GM12872 (cell line): ENCODE measurements around the gene SNCAIP.

Experiments
- TF ChIP-seq, protein P1 (sequence below): IDR thresholded peaks from 3 replicates; pipeline ENCODE4 v1.5.1; 2011; ENCODE audit warnings: low read depth, mild to moderate bottlenecking, low read length, moderate library complexity; ENCODE audit not compliant: insufficient read depth

SNCAIP gene

DNA sequence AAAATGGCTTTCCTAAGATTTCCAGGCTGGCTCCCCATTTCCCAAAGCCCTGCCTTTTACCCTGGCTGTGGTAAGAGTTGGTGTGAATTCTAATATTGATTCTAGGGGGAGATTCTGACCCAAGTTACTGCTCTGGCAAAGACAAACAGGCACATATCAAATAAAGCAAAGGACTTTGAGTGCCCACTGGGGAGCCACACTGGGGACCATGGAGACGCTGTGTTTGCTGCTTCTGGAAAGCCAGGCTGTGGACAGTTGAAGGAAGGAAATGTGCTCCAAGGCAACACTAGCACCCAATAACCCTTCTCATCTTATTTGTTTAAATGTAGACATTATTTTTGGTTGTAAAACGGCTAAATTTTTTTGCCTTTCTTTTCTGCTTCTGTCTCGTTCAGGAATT lies 78.7 kb downstream of the SNCAIP start:
- TF ChIP-seq, protein P1, sequence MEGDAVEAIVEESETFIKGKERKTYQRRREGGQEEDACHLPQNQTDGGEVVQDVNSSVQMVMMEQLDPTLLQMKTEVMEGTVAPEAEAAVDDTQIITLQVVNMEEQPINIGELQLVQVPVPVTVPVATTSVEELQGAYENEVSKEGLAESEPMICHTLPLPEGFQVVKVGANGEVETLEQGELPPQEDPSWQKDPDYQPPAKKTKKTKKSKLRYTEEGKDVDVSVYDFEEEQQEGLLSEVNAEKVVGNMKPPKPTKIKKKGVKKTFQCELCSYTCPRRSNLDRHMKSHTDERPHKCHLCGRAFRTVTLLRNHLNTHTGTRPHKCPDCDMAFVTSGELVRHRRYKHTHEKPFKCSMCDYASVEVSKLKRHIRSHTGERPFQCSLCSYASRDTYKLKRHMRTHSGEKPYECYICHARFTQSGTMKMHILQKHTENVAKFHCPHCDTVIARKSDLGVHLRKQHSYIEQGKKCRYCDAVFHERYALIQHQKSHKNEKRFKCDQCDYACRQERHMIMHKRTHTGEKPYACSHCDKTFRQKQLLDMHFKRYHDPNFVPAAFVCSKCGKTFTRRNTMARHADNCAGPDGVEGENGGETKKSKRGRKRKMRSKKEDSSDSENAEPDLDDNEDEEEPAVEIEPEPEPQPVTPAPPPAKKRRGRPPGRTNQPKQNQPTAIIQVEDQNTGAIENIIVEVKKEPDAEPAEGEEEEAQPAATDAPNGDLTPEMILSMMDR, result no peak

DNA sequence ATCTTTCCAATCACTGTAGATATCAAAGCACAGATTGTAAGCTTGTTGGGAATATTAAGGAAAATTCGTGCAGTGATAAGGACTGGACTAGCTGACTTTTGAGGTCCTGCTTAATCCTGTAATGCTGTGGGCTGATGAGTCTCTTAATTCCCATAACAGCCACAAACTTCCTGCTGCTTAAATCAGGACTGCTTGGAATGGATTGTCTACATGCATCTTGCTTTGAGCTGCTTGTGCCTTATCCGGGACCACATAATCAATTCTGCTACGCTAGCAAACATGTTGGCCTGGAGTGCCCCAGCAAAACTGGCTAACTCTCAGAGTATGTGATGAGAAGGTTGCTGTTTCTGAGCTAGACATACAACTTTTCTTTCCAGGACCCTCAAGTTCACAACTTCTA lies 79.6 kb downstream of the SNCAIP start:
- TF ChIP-seq, protein P1, result no peak

DNA sequence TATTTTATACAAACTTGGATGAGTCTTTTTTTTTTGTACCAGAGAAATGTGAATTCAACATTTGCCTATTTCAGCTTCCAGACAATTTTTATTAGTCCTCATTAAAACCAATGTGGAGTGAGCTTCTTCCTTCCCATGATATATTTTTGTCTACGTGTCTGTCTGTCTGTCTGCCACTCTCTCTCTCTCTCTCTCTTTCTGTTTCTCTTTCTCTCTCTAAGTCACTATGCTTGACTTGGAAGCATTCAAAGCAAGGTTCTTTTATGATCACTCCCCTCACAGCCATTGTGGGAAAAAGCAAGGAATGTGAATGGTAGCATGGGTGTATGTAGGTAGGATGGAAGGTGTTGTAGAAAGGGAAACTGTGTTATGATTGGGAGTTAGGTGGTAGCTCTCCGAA lies 80.2 kb downstream of the SNCAIP start:
- TF ChIP-seq, protein P1, result no peak

DNA sequence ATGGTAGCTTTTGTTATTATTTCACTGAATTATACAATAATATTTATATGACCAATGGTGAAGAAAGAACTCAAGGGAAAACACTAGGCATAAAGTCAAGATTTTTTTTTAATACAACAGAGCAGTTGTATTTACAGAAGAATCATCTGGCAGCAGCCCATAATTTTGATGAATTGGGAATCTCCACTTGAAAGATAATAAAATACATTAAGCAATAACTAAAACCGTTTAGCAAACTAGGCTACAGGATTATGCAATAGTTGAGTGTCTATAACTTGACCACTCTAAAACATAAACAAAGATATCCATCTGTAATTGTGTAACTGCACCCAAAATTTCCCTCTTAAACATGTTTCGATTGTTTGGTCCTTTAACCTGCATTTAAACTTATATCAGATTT lies 80.8 kb downstream of the SNCAIP start:
- TF ChIP-seq, protein P1, result no peak

DNA sequence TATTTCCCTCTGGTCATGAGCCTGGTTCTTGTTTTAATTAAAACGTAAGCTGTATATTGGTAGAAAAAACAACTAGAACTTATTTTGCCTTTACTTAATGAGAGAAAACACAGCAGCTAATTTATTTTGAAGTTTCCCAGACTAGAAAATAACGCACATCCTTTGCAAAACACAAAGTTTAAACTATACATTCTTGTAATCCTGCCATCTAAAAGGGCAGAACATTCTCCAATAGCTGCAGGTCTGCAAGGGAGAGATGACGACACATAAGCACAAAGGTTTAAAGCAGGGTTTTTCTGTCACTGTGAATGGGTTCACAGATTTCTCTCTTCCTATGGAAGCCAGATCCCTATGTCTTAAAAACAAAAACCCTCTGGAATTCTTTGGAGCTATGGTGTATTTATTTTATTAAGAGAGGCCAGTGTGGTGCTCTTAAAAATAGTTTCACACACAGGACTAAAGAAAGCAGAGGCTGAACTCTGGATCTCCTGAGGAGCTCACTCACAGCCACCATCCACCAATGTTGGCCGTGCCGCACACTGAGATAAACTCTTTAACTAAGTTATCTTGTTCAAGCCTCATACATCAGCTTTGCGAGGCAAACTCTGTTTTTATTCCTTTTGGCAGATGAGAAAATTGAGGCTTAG lies 82.4 kb downstream of the SNCAIP start:
- TF ChIP-seq, protein P1, result no peak

DNA sequence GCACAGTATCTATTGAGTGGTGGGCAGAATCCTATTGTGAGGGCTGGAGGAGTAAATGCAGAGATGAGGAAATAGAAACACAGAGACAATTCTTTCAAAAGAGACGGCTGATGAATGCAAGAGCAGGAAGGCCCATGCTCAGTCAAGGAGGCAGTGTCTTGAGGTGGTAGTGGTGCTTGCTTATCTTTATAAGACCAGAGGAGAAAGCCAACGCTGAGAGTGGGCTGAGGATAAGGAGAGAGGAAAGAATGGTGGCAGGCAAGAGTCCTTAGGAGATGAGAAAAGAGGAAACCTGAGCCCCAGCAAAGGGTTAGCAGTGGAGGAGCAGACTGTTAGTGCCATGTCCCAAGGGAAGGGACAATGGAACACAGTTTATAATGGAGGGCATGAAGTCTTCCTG lies 86.0 kb downstream of the SNCAIP start:
- TF ChIP-seq, protein P1, result no peak

DNA sequence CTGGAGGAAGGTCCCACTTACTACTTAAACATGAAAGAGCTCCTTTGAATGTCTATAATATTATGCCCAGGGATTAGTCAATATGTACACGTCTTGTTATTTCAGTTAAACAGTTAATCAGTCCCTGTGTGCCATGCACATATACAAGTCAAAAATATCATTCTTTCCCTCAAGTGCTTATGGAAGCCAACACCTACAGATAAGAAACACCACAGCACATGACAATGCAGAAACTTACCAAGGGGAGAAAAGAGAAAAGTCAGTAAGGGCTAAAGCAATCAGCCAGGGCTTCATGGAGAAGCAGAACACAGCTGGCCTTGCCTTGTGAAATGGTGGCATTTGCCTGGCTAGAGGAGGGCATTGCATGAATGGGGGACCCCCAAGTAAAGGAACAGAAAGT lies 88.3 kb downstream of the SNCAIP start:
- TF ChIP-seq, protein P1, result no peak

DNA sequence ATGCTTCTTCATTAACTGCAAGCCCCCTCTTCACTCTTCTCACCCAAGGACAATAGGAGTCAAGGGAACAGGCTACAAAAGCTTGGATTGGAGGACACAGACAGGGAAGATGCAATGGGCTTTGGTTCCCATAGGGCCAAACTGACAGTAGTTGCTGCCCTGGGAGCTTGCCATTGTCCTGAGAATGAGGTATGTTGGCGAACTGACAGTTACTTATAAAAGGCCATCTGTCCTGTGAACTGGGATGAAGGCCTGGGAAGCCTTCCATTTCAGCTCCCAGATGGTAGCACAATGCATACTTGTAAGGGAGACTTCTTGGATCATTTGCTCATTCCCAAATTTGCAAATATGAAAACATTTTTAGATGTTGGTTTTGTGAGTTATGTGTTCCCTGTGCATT lies 88.9 kb downstream of the SNCAIP start:
- TF ChIP-seq, protein P1, result no peak
